Keratinocyte (primary cell): ENCODE data around the gene HS6ST3. TPM values are rescaled to one million over a fixed set of nuclear protein-coding genes. Genes with fewer than 3 reads are reported as not detected.

ENCODE experiments used
- DNase-seq: peaks from one replicate; pipeline ENCODE4 v3.0.0-alpha.2; 2011; ENCODE audit warnings: low read depth, missing footprints, low spot score
- FAIRE-seq: peaks from 2 replicates; lab custom pipeline; 2011; peaks lifted over from hg19 to GRCh38; lab: Jason Lieb, UNC
- H2AFZ ChIP-seq: 2 replicates; pipeline ENCODE4 v1.6.0; 2012; ENCODE audit warnings: low read length, control low read depth, inconsistent platforms; ENCODE audit not compliant: control insufficient read depth
- H3K27ac ChIP-seq: 2 replicates; pipeline ENCODE4 v1.5.1; 2011; ENCODE audit warnings: low read length; ENCODE audit not compliant: control insufficient read depth, insufficient read depth
- H3K27me3 ChIP-seq: 3 replicates; pipeline ENCODE4 v1.6.0; 2011; ENCODE audit warnings: low read length; ENCODE audit not compliant: control insufficient read depth, insufficient read depth; ENCODE audit errors: extremely low read depth
- H3K36me3 ChIP-seq, 2 experiments: 2 replicates in 1 of 2; 3 replicates in 1 of 2; pipeline ENCODE4 v1.5.1; 2011; ENCODE audit warnings: low read length in 2 of 2, mild to moderate bottlenecking in 1 of 2; ENCODE audit not compliant: control insufficient read depth in 2 of 2, insufficient read depth in 2 of 2; ENCODE audit errors: extremely low read depth in 1 of 2
- H3K4me1 ChIP-seq: 3 replicates; pipeline ENCODE4 v1.5.1; 2011; ENCODE audit warnings: low read length; ENCODE audit not compliant: control insufficient read depth, insufficient read depth; ENCODE audit errors: extremely low read depth
- H3K4me2 ChIP-seq: 3 replicates; pipeline ENCODE4 v1.6.0; 2011; ENCODE audit warnings: low read depth, low read length; ENCODE audit not compliant: control insufficient read depth, insufficient read depth; ENCODE audit errors: extremely low read depth
- H3K4me3 ChIP-seq, 3 experiments: fragments of 200-600 bp in 1 of 3; sonication (generic) in 1 of 3; 2 replicates in 2 of 3; 3 replicates in 1 of 3; pipeline ENCODE4 v1.5.1; 2011 to 2016; ENCODE audit warnings: low read length in 3 of 3, mild to moderate bottlenecking in 3 of 3, control low read depth in 2 of 3, inconsistent platforms in 1 of 3, low read depth in 1 of 3, mixed read lengths in 1 of 3, mixed run types in 1 of 3, moderate library complexity in 1 of 3; ENCODE audit not compliant: control insufficient read depth in 2 of 3, insufficient read depth in 2 of 3; ENCODE audit errors: extremely low read depth in 1 of 3
- H3K79me2 ChIP-seq: 2 replicates; pipeline ENCODE4 v1.6.0; 2012; ENCODE audit warnings: low read length; ENCODE audit not compliant: control insufficient read depth, insufficient read depth
- H3K9ac ChIP-seq: 3 replicates; pipeline ENCODE4 v1.6.0; 2011; ENCODE audit warnings: low read length; ENCODE audit not compliant: control insufficient read depth, insufficient read depth; ENCODE audit errors: extremely low read depth
- H3K9me1 ChIP-seq: 3 replicates; pipeline ENCODE4 v1.6.0; 2011; ENCODE audit warnings: low read length; ENCODE audit not compliant: control insufficient read depth, insufficient read depth; ENCODE audit errors: extremely low read depth
- H3K9me3 ChIP-seq: 2 replicates; pipeline ENCODE4 v1.5.1; 2012; ENCODE audit warnings: low read depth, low read length; ENCODE audit not compliant: control insufficient read depth
- H4K20me1 ChIP-seq: 3 replicates; pipeline ENCODE4 v1.6.0; 2011; ENCODE audit warnings: low read length; ENCODE audit not compliant: control insufficient read depth, insufficient read depth; ENCODE audit errors: extremely low read depth
- CTCF ChIP-seq, 3 experiments: IDR thresholded peaks in 1 of 3; conservative IDR thresholded peaks in 1 of 3; optimal IDR thresholded peaks in 1 of 3; 2 replicates in 2 of 3; 3 replicates in 1 of 3; pipeline versions ENCODE3 to v1.5.1; 2011; ENCODE audit warnings: low read length in 3 of 3, mild to moderate bottlenecking in 3 of 3, moderate library complexity in 2 of 3, control low read depth in 1 of 3, inconsistent platforms in 1 of 3; ENCODE audit not compliant: insufficient read depth in 2 of 3; ENCODE audit errors: extremely low read depth in 1 of 3
- EZH2 ChIP-seq: IDR thresholded peaks from one replicate; pipeline ENCODE4 v1.6.1; 2012; ENCODE audit warnings: inconsistent platforms, mild to moderate bottlenecking, low read length, moderate library complexity
- dilution Hi-C: fragments of 300-500 bp; cut with MboI; formaldehyde crosslinking; loops from one replicate; pipeline ENCODE4 v1.7.0; 2020; ENCODE audit warnings: low sequenced_read_pairs; ENCODE audit not compliant: extremely low pct_ligation_motif_present
- polyA plus RNA-seq, 5 experiments: library from polyadenylated mRNA; depleted of rRNA in 3 of 5; stranded (reverse) in 3 of 5; stranded (forward) in 1 of 5; unstranded in 1 of 5; fragments of >200 nt; gene quantifications; 1 replicate in 1 of 5; 2 replicates in 3 of 5; 3 replicates in 1 of 5; pipeline versions ENCODE4 v1.2.1 to v1.2.3, GENCODE V29; 2011 to 2012; ENCODE audit warnings: missing spikeins in 2 of 5, low read depth in 1 of 5, low replicate concordance in 1 of 5

HS6ST3 gene
- polyA plus RNA-seq, 1 donor (not counting 4 experiments of a cell fraction or from before 2014, with no cell fraction given): 0.03 TPM

- no peak for TF ChIP-seq CTCF (optimal IDR thresholded peaks at IDR 0.05 in 1 of 3, IDR thresholded peaks at IDR 0.05 in 1 of 3, conservative IDR thresholded peaks at IDR 0.05 in 1 of 3; ENCODE audit: extremely low read depth in 1 of 3, insufficient read depth in 2 of 3, low read length in 3 of 3)
- TF ChIP-seq EZH2: no peak
- no peak for FAIRE-seq
- H3K79me2 ChIP-seq: no peaks in the 10 kb centered on the region
- no peaks in the 10 kb centered on the region for H3K36me3 ChIP-seq
- no peak overlapping the region for H3K4me2 ChIP-seq
- dilution Hi-C loops: no loop called here
- no peak overlapping the region for H3K27ac ChIP-seq
- H3K9ac ChIP-seq: no peak overlapping the region
- H3K9me3 ChIP-seq: no peaks in the 10 kb centered on the region
- no peaks in the 10 kb centered on the region for H4K20me1 ChIP-seq
- H3K4me1 ChIP-seq: no peaks in the 10 kb centered on the region
- no peaks in the 10 kb centered on the region for H3K27me3 ChIP-seq
- no peak overlapping the region for H3K4me3 ChIP-seq
- no peaks in the 10 kb centered on the region for H3K9me1 ChIP-seq
- no peak for DNase-seq
- no peak overlapping the region for H2AFZ ChIP-seq
Measured at GRCh38 chr13:96836733-96837132, 746.8 kb downstream of the HS6ST3 start.

GRCh38 chr13:96837809-96838208 is 747.9 kb downstream of the HS6ST3 start:
- dilution Hi-C loops: no loop called here
- no peak overlapping the region for H3K4me2 ChIP-seq

More at GRCh38 chr13:96837809-96838208, 747.9 kb downstream of the HS6ST3 start:
- Histone ChIP-seq H4K20me1 (no peaks in the 10 kb centered on the region), H3K27ac (no peak overlapping the region), H2AFZ (no peak overlapping the region), H3K79me2 (no peaks in the 10 kb centered on the region), H3K9me1 (no peaks in the 10 kb centered on the region), H3K36me3 (no peaks in the 10 kb centered on the region), H3K9ac (no peak overlapping the region), H3K4me3 (no peak overlapping the region), H3K27me3 (no peaks in the 10 kb centered on the region), H3K4me1 (no peaks in the 10 kb centered on the region), H3K9me3 (no peaks in the 10 kb centered on the region)
- DNase-seq: no peak
- no peak for TF ChIP-seq EZH2
- no peak for TF ChIP-seq CTCF (optimal IDR thresholded peaks at IDR 0.05 in 1 of 3, IDR thresholded peaks at IDR 0.05 in 1 of 3, conservative IDR thresholded peaks at IDR 0.05 in 1 of 3; ENCODE audit: extremely low read depth in 1 of 3, insufficient read depth in 2 of 3, low read length in 3 of 3)
- FAIRE-seq: no peak
